Gastrocnemius medialis (tissue), 4 donors: Measurements from ENCODE around the gene PDE3B. TPM values are rescaled to one million over a fixed set of nuclear protein-coding genes. Genes with fewer than 3 reads are reported as not detected.

Experiments
- ATAC-seq, 2 donors: fragments of 150-250 bp; one replicate each; pipeline ENCODE4 v1.9.1; 2016
- DNase-seq, 2 donors: peaks; one replicate each; pipeline ENCODE4 v3.0.0-alpha.2; 2019
- H3K27ac ChIP-seq, 4 donors: fragments of 200-600 bp; sonication (generic); 1 replicate in 1 of 4; 2 replicates in 3 of 4; pipeline ENCODE4 v1.5.1; 2016 to 2018; ENCODE audit warnings: mild to moderate bottlenecking in 2 of 4, moderate library complexity in 1 of 4
- H3K27me3 ChIP-seq, 3 donors: fragments of 200-600 bp; sonication (generic) in 2 of 3; 1 replicate in 1 of 3; 2 replicates in 2 of 3; pipeline versions ENCODE4 v1.5.1 to v1.6.0; 2016 to 2019; ENCODE audit warnings: mild to moderate bottlenecking in 1 of 3, moderate library complexity in 1 of 3
- H3K36me3 ChIP-seq, 2 donors: fragments of 200-600 bp; sonication (generic) in 1 of 2; one replicate each; pipeline ENCODE4 v1.5.1; 2017 to 2018
- H3K4me1 ChIP-seq, 2 donors: fragments of 200-600 bp; sonication (generic) in 1 of 2; one replicate each; pipeline ENCODE4 v1.5.1; 2016 to 2017; ENCODE audit warnings: mild to moderate bottlenecking in 2 of 2
- H3K4me3 ChIP-seq, 4 donors: fragments of 200-600 bp; sonication (generic) in 3 of 4; 1 replicate in 1 of 4; 2 replicates in 3 of 4; pipeline ENCODE4 v1.5.1; 2016 to 2019; ENCODE audit warnings: mild to moderate bottlenecking in 2 of 4
- H3K9me3 ChIP-seq, 3 donors: fragments of 200-600 bp; sonication (generic) in 2 of 3; 1 replicate in 1 of 3; 2 replicates in 2 of 3; pipeline ENCODE4 v1.5.1; 2016 to 2019
- POLR2A ChIP-seq, 2 donors: fragments of 450-650 bp; IDR thresholded peaks; one replicate each; pipeline ENCODE4 v1.6.1; 2017; ENCODE audit warnings: antibody characterized with exemption in 2 of 2, mild to moderate bottlenecking in 2 of 2, moderate library complexity in 2 of 2
- in situ Hi-C, 4 donors: fragments of 200-750 bp; cut with MboI; loops; one replicate each; pipeline versions ENCODE4 v1.15.0 to v1.8.0; 2017; ENCODE audit warnings: low sequenced_read_pairs in 4 of 4
- intact Hi-C: fragments of 100-400 bp; cut with DNase I; formaldehyde crosslinking; loops from one replicate; pipeline ENCODE4 v1.15.1; 2023; ENCODE audit warnings: low total_unique reads
- total RNA-seq, 4 donors: library from RNA; depleted of rRNA; stranded (reverse); fragments of >200 nt; gene quantifications; one replicate each; pipeline versions ENCODE4 v1.1.0 to v1.2.3, GENCODE V29; 2016
- TF ChIP-seq, protein P1 (sequence below), 5 experiments: fragments of 450-650 bp in 3 of 5; fragments of 200-600 bp in 2 of 5; sonication (generic) in 2 of 5; IDR thresholded peaks in 4 of 5; conservative IDR thresholded peaks in 1 of 5; 1 replicate in 4 of 5; 2 replicates in 1 of 5; pipeline ENCODE4 v1.5.1; 2016 to 2019; ENCODE audit warnings: antibody characterized with exemption in 5 of 5, mild to moderate bottlenecking in 3 of 5, moderate library complexity in 3 of 5

Gene PDE3B
- total RNA-seq, 4 donors from 2014 or later = 0.39 to 1.1 (median 0.76) TPM

DNA sequence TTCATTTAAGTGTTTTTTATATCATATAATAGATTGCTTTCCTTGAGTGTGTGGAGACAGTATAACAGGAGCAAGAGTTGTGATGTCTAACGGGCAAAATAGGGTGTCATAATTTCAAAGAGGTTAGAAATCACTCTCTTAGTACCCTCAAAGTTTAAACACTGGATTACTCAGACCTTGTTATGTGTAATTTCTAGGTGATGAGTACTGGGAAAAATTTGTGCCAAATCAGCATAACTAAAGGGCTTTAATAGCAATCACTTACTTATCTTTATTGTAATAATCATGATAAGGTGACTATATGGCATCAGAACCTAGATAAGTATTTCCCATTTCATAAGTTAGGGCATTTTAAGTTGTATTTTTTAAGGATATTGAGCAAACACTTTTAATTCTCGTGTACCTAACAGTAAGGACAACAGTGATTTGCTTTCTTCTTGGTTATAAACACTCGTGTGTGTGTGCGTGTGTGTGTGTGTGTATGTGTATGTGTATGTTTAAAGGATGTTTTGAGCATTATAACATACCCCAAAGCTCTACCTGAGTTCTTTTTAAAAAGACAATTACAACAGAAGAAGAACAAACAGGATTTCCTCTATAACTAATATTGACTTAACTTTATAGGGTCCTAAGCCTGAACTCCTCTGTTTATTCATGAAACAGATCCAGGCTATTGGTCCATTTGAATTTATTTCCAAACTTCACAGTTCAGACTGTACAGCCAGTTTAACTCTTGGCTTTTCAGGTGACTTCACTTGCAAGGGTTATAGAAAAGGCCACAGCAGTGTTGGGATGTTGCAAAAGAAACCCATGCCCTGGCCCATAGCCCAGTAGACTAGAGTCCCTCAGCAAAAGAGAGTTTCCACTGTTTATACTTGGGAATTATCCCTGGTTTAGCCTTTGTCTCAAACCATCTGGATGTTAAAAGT is 23.7 kb upstream of the PDE3B start:
- Histone ChIP-seq H3K9me3 (no peaks in the 10 kb centered on the region), H3K4me1 (no peaks in the 10 kb centered on the region), H3K4me3 (no peak overlapping the region), H3K36me3 (no peaks in the 10 kb centered on the region), H3K27ac (no peak overlapping the region), H3K27me3 (no peaks in the 10 kb centered on the region)
- DNase-seq = no peak
- ATAC-seq = no peak
- intact Hi-C loops (no loop called here), in situ Hi-C loops (no loop called here)
- TF ChIP-seq, protein P1, sequence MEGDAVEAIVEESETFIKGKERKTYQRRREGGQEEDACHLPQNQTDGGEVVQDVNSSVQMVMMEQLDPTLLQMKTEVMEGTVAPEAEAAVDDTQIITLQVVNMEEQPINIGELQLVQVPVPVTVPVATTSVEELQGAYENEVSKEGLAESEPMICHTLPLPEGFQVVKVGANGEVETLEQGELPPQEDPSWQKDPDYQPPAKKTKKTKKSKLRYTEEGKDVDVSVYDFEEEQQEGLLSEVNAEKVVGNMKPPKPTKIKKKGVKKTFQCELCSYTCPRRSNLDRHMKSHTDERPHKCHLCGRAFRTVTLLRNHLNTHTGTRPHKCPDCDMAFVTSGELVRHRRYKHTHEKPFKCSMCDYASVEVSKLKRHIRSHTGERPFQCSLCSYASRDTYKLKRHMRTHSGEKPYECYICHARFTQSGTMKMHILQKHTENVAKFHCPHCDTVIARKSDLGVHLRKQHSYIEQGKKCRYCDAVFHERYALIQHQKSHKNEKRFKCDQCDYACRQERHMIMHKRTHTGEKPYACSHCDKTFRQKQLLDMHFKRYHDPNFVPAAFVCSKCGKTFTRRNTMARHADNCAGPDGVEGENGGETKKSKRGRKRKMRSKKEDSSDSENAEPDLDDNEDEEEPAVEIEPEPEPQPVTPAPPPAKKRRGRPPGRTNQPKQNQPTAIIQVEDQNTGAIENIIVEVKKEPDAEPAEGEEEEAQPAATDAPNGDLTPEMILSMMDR (IDR thresholded peaks at IDR 0.05 in 4 of 5, conservative IDR thresholded peaks at IDR 0.05 in 1 of 5) = no peak
- no peak for TF ChIP-seq POLR2A (IDR thresholded peaks at IDR 0.05)

DNA sequence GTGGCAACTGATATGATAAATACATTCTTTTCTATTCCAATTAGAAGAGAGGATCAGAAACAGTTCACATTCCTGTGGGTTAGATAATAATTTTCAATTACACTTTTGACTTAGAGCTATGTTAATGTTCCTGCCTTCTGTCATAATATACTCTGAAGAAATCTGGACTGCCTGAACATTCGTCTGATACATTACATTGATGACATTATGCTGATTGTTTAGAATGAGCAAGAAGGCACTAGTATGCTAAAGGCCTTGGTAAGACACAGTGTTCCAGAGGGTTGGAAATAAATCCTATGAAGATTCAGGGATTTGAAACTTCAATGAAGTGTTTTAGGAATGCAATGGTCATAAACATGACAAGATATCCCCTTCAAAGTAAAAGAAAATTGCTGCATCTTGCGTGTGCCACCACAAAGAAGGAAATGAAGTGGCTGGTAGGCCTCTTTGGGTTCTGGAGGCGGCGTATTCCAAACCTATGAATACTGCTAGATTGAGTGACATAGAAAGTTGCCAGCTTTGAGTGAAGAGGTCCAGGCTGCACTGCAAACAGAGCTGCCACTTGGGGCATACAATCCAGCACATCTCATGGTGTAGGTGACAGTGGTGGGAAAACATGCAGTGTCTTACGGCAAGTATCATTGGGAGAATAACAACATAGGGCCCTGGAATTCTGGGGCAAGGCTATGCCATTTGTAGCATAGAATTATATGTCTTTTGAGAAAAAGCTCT is 21.2 kb upstream of the PDE3B start:
- DNase-seq (no peak), ATAC-seq (no peak)
- H3K27me3 ChIP-seq = no peaks in the 10 kb centered on the region
- H3K4me1 ChIP-seq = no peaks in the 10 kb centered on the region
- H3K27ac ChIP-seq = no peak overlapping the region
- TF ChIP-seq, protein P1 (IDR thresholded peaks at IDR 0.05 in 4 of 5, conservative IDR thresholded peaks at IDR 0.05 in 1 of 5) = no peak
- TF ChIP-seq POLR2A (IDR thresholded peaks at IDR 0.05) = no peak
- H3K36me3 ChIP-seq = no peaks in the 10 kb centered on the region
- H3K4me3 ChIP-seq = no peak overlapping the region
- intact Hi-C loops = no loop called here
- no peaks in the 10 kb centered on the region for H3K9me3 ChIP-seq
- in situ Hi-C loops = no loop called here

DNA sequence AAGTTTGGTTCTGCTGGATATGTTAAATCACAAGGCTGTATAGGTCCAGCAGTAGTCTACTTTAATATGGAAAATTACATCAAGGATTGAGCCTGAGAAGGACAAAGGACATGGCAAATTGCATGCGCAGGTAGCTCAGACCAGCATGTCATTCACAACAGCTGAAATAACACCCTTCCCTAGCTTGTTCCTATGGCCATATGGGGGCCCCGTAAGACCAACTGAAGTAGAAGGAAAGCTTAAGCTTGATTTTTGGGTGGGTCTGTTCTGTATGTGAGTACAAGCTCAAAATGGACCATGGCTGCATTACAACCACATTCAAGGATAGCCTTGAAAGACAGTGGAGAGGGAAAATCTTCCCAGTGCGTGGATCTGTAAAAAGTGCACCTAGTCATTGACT is 20.6 kb upstream of the PDE3B start:
- H3K27me3 ChIP-seq = no peaks in the 10 kb centered on the region
- no peak for ATAC-seq

DNA sequence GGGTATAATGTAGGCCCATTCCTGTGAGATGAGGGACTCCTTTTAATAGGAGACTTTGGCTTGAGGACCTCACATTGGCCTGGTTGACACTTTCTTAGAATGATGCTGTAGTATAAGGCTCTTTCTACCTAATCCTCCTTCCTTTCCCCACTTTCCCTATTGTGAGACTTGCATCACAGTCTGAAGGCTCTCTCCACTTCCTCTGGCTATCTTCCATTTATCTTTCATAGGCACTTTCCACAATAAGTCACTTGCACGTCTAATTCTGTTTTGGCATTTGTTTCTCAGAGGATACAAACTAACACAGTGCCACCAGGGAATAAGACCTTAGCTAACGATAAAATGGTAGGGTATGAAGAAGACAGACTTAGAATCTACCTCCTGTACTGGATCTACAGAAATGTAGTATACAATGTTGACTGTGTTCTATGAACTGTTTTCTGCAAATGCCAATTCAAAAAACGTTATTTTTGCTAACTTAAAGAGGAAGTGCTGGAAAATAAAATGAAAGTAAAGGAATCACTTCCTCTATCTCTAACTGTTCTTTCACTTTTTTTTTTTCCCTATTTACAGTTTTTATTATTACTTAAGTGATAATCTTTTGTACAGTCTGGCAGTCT is 17.9 kb upstream of the PDE3B start:
- intact Hi-C loops = no loop called here

More for the DNA sequence above, 20.6 kb upstream of the PDE3B start:
- Histone ChIP-seq H3K4me1 (no peaks in the 10 kb centered on the region), H3K27ac (no peak overlapping the region), H3K9me3 (no peaks in the 10 kb centered on the region), H3K36me3 (no peaks in the 10 kb centered on the region), H3K4me3 (no peak overlapping the region)
- intact Hi-C loops = no loop called here
- TF ChIP-seq, protein P1 (IDR thresholded peaks at IDR 0.05 in 4 of 5, conservative IDR thresholded peaks at IDR 0.05 in 1 of 5) = no peak
- no peak for TF ChIP-seq POLR2A (IDR thresholded peaks at IDR 0.05)
- in situ Hi-C loops = no loop called here
- DNase-seq = no peak

More for the DNA sequence above, 17.9 kb upstream of the PDE3B start:
- ATAC-seq = no peak
- Histone ChIP-seq H3K9me3 (no peaks in the 10 kb centered on the region), H3K27me3 (no peaks in the 10 kb centered on the region), H3K27ac (no peak overlapping the region), H3K36me3 (no peaks in the 10 kb centered on the region), H3K4me1 (no peaks in the 10 kb centered on the region), H3K4me3 (no peak overlapping the region)
- in situ Hi-C loops = no loop called here
- DNase-seq = no peak
- TF ChIP-seq, protein P1 (IDR thresholded peaks at IDR 0.05 in 4 of 5, conservative IDR thresholded peaks at IDR 0.05 in 1 of 5) = no peak
- TF ChIP-seq POLR2A (IDR thresholded peaks at IDR 0.05) = no peak
